HepG2 (cell line): ENCODE measurements around the gene ZNF556. TPM values are rescaled to one million over a fixed set of nuclear protein-coding genes. Genes with fewer than 3 reads are reported as not detected.
A peak's percentile ranks its signal among the peaks of the same experiment; 100 is the strongest.

Experiments
- CCDC6 ChIP-seq: sonication (generic); formaldehyde crosslinking; IDR thresholded peaks from 2 replicates; pipeline ENCODE4 v1.8.1; 2022; ENCODE audit warnings: mild to moderate bottlenecking, missing genetic modification reagents, moderate library complexity
- CEBPZ ChIP-seq: IDR thresholded peaks from 2 replicates; pipeline ENCODE4 v1.6.1; 2012; ENCODE audit warnings: low read length, improper control_type of control experiment
- PITX1 ChIP-seq: sonication (generic); formaldehyde crosslinking; IDR thresholded peaks from 2 replicates; pipeline ENCODE4 v1.5.1; 2020; ENCODE audit warnings: mild to moderate bottlenecking, missing genetic modification reagents
- TEAD2 ChIP-seq: sonication (generic); formaldehyde crosslinking; IDR thresholded peaks from 2 replicates; pipeline ENCODE4 v1.9.0; 2021; ENCODE audit warnings: missing genetic modification reagents
- ZBTB14 ChIP-seq: sonication (generic); formaldehyde crosslinking; IDR thresholded peaks from 2 replicates; pipeline ENCODE4 v1.4.0; 2020; ENCODE audit warnings: missing genetic modification reagents
- ZC3H4 ChIP-seq: sonication (generic); formaldehyde crosslinking; IDR thresholded peaks from 2 replicates; pipeline ENCODE4 v1.4.0; 2020; ENCODE audit warnings: missing genetic modification reagents, borderline replicate concordance
- ZKSCAN5 ChIP-seq: sonication (generic); formaldehyde crosslinking; IDR thresholded peaks from 2 replicates; pipeline ENCODE4 v1.5.1; 2020; ENCODE audit warnings: mild to moderate bottlenecking, missing genetic modification reagents
- ZNF318 ChIP-seq: sonication (generic); formaldehyde crosslinking; IDR thresholded peaks from 2 replicates; pipeline ENCODE4 v1.4.0; 2020; ENCODE audit warnings: mild to moderate bottlenecking, missing genetic modification reagents
- ZNF546 ChIP-seq: sonication (generic); formaldehyde crosslinking; conservative IDR thresholded peaks from 2 replicates; pipeline ENCODE4 v1.8.1; 2023; ENCODE audit warnings: mild to moderate bottlenecking, missing genetic modification reagents
- ZSCAN9 ChIP-seq: IDR thresholded peaks from 2 replicates; pipeline ENCODE4 v1.6.1; 2016; ENCODE audit warnings: borderline replicate concordance
- polyA plus RNA-seq, 8 experiments: library from polyadenylated mRNA; depleted of rRNA in 3 of 8; stranded (reverse) in 7 of 8; unstranded in 1 of 8; fragments of >200 nt; fragmentation: Illumina TruSeq in 4 of 8; extraction: Trizol in 4 of 8; gene quantifications; 2 replicates each; pipeline versions ENCODE4 v1.2.1 to v1.2.3, GENCODE V29; 2011 to 2016; ENCODE audit warnings: low read depth in 4 of 8, missing spikeins in 1 of 8, mixed read lengths in 1 of 8; ENCODE audit not compliant: insufficient read depth in 1 of 8
- total RNA-seq, 5 experiments: library from RNA; depleted of rRNA; stranded (reverse); fragments of >200 nt; fragmentation: Illumina TruSeq; extraction: Trizol; gene quantifications; 2 replicates each; pipeline ENCODE4 v1.2.3, GENCODE V29; 2016; ENCODE audit warnings: low read depth in 1 of 5

Gene ZNF556
- total and polyA plus RNA-seq, 2 of the 13 experiments (the other 11 are each of a cell fraction or from before 2014, with no cell fraction given), result 4.2 to 28.6 TPM

- TF ChIP-seq CCDC6 (no peak), ZNF546 (CRISPR knock-in tag) (no peak), ZKSCAN5 (CRISPR knock-in tag) (no peak), ZNF318 (CRISPR knock-in tag) (no peak), ZSCAN9 (CRISPR knock-in tag) (no peak), CEBPZ (no peak), ZBTB14 (CRISPR knock-in tag) (0 out of 2 replicates have a peak, but pooled peaks have one; percentile 35), PITX1 (CRISPR knock-in tag) (no peak), TEAD2 (CRISPR knock-in tag) (0 out of 2 replicates have a peak, but pooled peaks have one; percentile 35), ZC3H4 (CRISPR knock-in tag) (no peak)
Observed at GRCh38 chr19:2887391-2887914, 20.3 kb downstream of the ZNF556 start (continued).
